ENCODE measurements around the gene ARHGAP32. TPM values are rescaled to one million over a fixed set of nuclear protein-coding genes. Genes with fewer than 3 reads are reported as not detected.

ARHGAP32 gene
- total RNA-seq, 1 donor from 2014 or later: 7.1 TPM

GRCh38 chr11:128963744-128964325 lies 228.3 kb downstream of the ARHGAP32 start:
- DNase-seq: no peak
- Mint-ChIP-seq H3K27me3 (no peaks in the 10 kb centered on the region), H3K36me3 (ENCODE audit: low read depth) (peaks cover 3% of the 10 kb centered on the region), H3K4me3 (peak overlapping the region; percentile 37), H3K9me3 (peaks cover 7% of the 10 kb centered on the region), H3K4me1 (peaks cover 36% of the 10 kb centered on the region), H3K27ac (peak overlapping the region; percentile 60)
- intact Hi-C loops (cut with micrococcal nuclease): loop anchor here (1.0 to 10.0 kb wide), 2 partner anchors 22 to 151 kb away; no protein-coding TSS in a partner anchor

- H3K27me3 Mint-ChIP-seq: no peaks in the 10 kb centered on the region
- peaks cover 3% of the 10 kb centered on the region for H3K36me3 Mint-ChIP-seq (ENCODE audit: low read depth)
- intact Hi-C loops (cut with micrococcal nuclease): loop anchor here (1.0 to 10.0 kb wide), 2 partner anchors 23 to 152 kb away; no protein-coding TSS in a partner anchor
- peaks cover 33% of the 10 kb centered on the region for H3K4me1 Mint-ChIP-seq
- no peak for DNase-seq
- H3K4me3 Mint-ChIP-seq: peak overlapping the region; percentile 47
- H3K27ac Mint-ChIP-seq: no peak overlapping the region
- H3K9me3 Mint-ChIP-seq: peaks cover 7% of the 10 kb centered on the region
Observed at GRCh38 chr11:128962896-128963295, 229.2 kb downstream of the ARHGAP32 start.

GRCh38 chr11:128961645-128962044 lies 230.5 kb downstream of the ARHGAP32 start:
- no peak overlapping the region for H3K27ac Mint-ChIP-seq
- H3K4me3 Mint-ChIP-seq: no peak overlapping the region
- peaks cover 7% of the 10 kb centered on the region for H3K9me3 Mint-ChIP-seq
- intact Hi-C loops (cut with micrococcal nuclease): loop anchor here (10.0 kb wide), 1 partner anchor 153 kb away; no protein-coding TSS in a partner anchor
- H3K27me3 Mint-ChIP-seq: peaks cover 6% of the 10 kb centered on the region
- peaks cover 3% of the 10 kb centered on the region for H3K36me3 Mint-ChIP-seq (ENCODE audit: low read depth)
- peaks cover 32% of the 10 kb centered on the region for H3K4me1 Mint-ChIP-seq
- DNase-seq: no peak

GRCh38 chr11:128957202-128957482 lies 235.0 kb downstream of the ARHGAP32 start:
- DNase-seq: no peak
- Mint-ChIP-seq H3K4me3 (no peak overlapping the region), H3K9me3 (no peaks in the 10 kb centered on the region), H3K36me3 (ENCODE audit: low read depth) (no peaks in the 10 kb centered on the region), H3K4me1 (peaks cover 2% of the 10 kb centered on the region), H3K27me3 (peaks cover 18% of the 10 kb centered on the region), H3K27ac (no peak overlapping the region)
- intact Hi-C loops (cut with micrococcal nuclease): loop anchor here (5.0 kb wide), 1 partner anchor 925 kb away; no protein-coding TSS in a partner anchor

- DNase-seq: peak; percentile 75
- no peak overlapping the region for H3K27ac Mint-ChIP-seq
- H3K4me1 Mint-ChIP-seq: peaks cover 2% of the 10 kb centered on the region
- H3K36me3 Mint-ChIP-seq (ENCODE audit: low read depth): no peaks in the 10 kb centered on the region
- H3K27me3 Mint-ChIP-seq: peaks cover 18% of the 10 kb centered on the region
- no peak overlapping the region for H3K4me3 Mint-ChIP-seq
- no peaks in the 10 kb centered on the region for H3K9me3 Mint-ChIP-seq
- intact Hi-C loops (cut with micrococcal nuclease): loop anchor here (1.0 to 5.0 kb wide), 2 partner anchors 72 to 924 kb away; no protein-coding TSS in a partner anchor
Observed at GRCh38 chr11:128956401-128957201, 235.5 kb downstream of the ARHGAP32 start.

GRCh38 chr11:128955636-128956035 lies 236.5 kb downstream of the ARHGAP32 start:
- Mint-ChIP-seq H3K27me3 (peaks cover 23% of the 10 kb centered on the region), H3K4me3 (no peak overlapping the region), H3K4me1 (peaks cover 2% of the 10 kb centered on the region), H3K27ac (no peak overlapping the region), H3K9me3 (no peaks in the 10 kb centered on the region), H3K36me3 (ENCODE audit: low read depth) (no peaks in the 10 kb centered on the region)
- no peak for DNase-seq
- intact Hi-C loops (cut with micrococcal nuclease): loop anchor here (1.0 to 5.0 kb wide), 2 partner anchors 71 to 923 kb away; no protein-coding TSS in a partner anchor

- no peaks in the 10 kb centered on the region for H3K9me3 Mint-ChIP-seq
- no peaks in the 10 kb centered on the region for H3K36me3 Mint-ChIP-seq (ENCODE audit: low read depth)
- DNase-seq: no peak
- H3K4me3 Mint-ChIP-seq: no peak overlapping the region
- peaks cover 34% of the 10 kb centered on the region for H3K27me3 Mint-ChIP-seq
- intact Hi-C loops (cut with micrococcal nuclease): no loop called here
- H3K27ac Mint-ChIP-seq: no peak overlapping the region
- H3K4me1 Mint-ChIP-seq: peaks cover 2% of the 10 kb centered on the region
Observed at GRCh38 chr11:128953151-128953550, 239.0 kb downstream of the ARHGAP32 start.

- peaks cover 26% of the 10 kb centered on the region for H3K27me3 Mint-ChIP-seq
- H3K27ac Mint-ChIP-seq: no peak overlapping the region
- intact Hi-C loops (cut with micrococcal nuclease): no loop called here
- no peak for DNase-seq
- no peaks in the 10 kb centered on the region for H3K4me1 Mint-ChIP-seq
- no peaks in the 10 kb centered on the region for H3K9me3 Mint-ChIP-seq
- no peak overlapping the region for H3K4me3 Mint-ChIP-seq
- H3K36me3 Mint-ChIP-seq (ENCODE audit: low read depth): no peaks in the 10 kb centered on the region
Observed at GRCh38 chr11:128949791-128950454, 242.2 kb downstream of the ARHGAP32 start.

- intact Hi-C loops (cut with micrococcal nuclease): no loop called here
- no peak for DNase-seq
- H3K27ac Mint-ChIP-seq: no peak overlapping the region
- no peak overlapping the region for H3K4me3 Mint-ChIP-seq
- no peaks in the 10 kb centered on the region for H3K36me3 Mint-ChIP-seq (ENCODE audit: low read depth)
- peaks cover 25% of the 10 kb centered on the region for H3K27me3 Mint-ChIP-seq
- H3K4me1 Mint-ChIP-seq: no peaks in the 10 kb centered on the region
- no peaks in the 10 kb centered on the region for H3K9me3 Mint-ChIP-seq
Observed at GRCh38 chr11:128948583-128948982, 243.5 kb downstream of the ARHGAP32 start.

- no peak overlapping the region for H3K27ac Mint-ChIP-seq
- H3K9me3 Mint-ChIP-seq: no peaks in the 10 kb centered on the region
- H3K36me3 Mint-ChIP-seq (ENCODE audit: low read depth): no peaks in the 10 kb centered on the region
- H3K4me3 Mint-ChIP-seq: no peak overlapping the region
- H3K27me3 Mint-ChIP-seq: peaks cover 22% of the 10 kb centered on the region
- no peaks in the 10 kb centered on the region for H3K4me1 Mint-ChIP-seq
- no peak for DNase-seq
- intact Hi-C loops (cut with micrococcal nuclease): no loop called here
Observed at GRCh38 chr11:128947773-128948172, 244.4 kb downstream of the ARHGAP32 start.

GRCh38 chr11:128946648-128947047 lies 245.5 kb downstream of the ARHGAP32 start:
- Mint-ChIP-seq H3K9me3 (no peaks in the 10 kb centered on the region), H3K27ac (no peak overlapping the region), H3K4me1 (no peaks in the 10 kb centered on the region), H3K4me3 (no peak overlapping the region), H3K27me3 (peaks cover 22% of the 10 kb centered on the region), H3K36me3 (ENCODE audit: low read depth) (no peaks in the 10 kb centered on the region)
- intact Hi-C loops (cut with micrococcal nuclease): no loop called here
- no peak for DNase-seq

- H3K4me3 Mint-ChIP-seq: no peak overlapping the region
- H3K9me3 Mint-ChIP-seq: no peaks in the 10 kb centered on the region
- no peak for DNase-seq
- H3K36me3 Mint-ChIP-seq (ENCODE audit: low read depth): no peaks in the 10 kb centered on the region
- intact Hi-C loops (cut with micrococcal nuclease): no loop called here
- no peaks in the 10 kb centered on the region for H3K4me1 Mint-ChIP-seq
- H3K27ac Mint-ChIP-seq: no peak overlapping the region
- peaks cover 10% of the 10 kb centered on the region for H3K27me3 Mint-ChIP-seq
Observed at GRCh38 chr11:128943428-128943976, 248.6 kb downstream of the ARHGAP32 start.

GRCh38 chr11:128942817-128943427 lies 249.2 kb downstream of the ARHGAP32 start, which contains the start of gene TP53AIP1:
TP53AIP1 (minus strand) TSS chr11:128942871; CDS start chr11:128937818, 5,053 bp downstream.
- Mint-ChIP-seq H3K27me3 (peaks cover 6% of the 10 kb centered on the region), H3K9me3 (no peaks in the 10 kb centered on the region), H3K27ac (no peak within 1 kb of the TSS), H3K36me3 (ENCODE audit: low read depth) (no peaks in the 10 kb centered on the region), H3K4me3 (no peak within 1 kb of the TSS), H3K4me1 (no peaks in the 10 kb centered on the region)
- DNase-seq: no peak
- intact Hi-C loops (cut with micrococcal nuclease): no loop called here

Measured in activated CD4-positive, alpha-beta T cell treated with anti-CD3 and anti-CD28 coated beads, Interleukin-2, amount 10 ng/mL, durations not matched to agents 24 days and 14 days (primary cell).